DMS 273 treated with DMSO at 0.1 percent for 48 hours (cell line): ENCODE results near the gene PLP2.
"Not testable (repeated sequence)": the region's sequence is repeated elsewhere in the genome, so short reads cannot be mapped to it uniquely, and the experiment has no call there.

Experiments
- DNase-seq: peaks from one replicate; lab custom pipeline; 2025; lab: John Stamatoyannopoulos, UW

PLP2 gene

GRCh38 chrX:49163555-49164419, 7.9 kb upstream of the PLP2 start:
- DNase-seq = peak; percentile 39

- DNase-seq = no peak
Observed at GRCh38 chrX:49164589-49165360, 6.9 kb upstream of the PLP2 start.

- DNase-seq = peak; percentile 44
Observed at GRCh38 chrX:49165901-49166881, 5.5 kb upstream of the PLP2 start.

- no peak for DNase-seq
Observed at GRCh38 chrX:49166914-49167739, 4.6 kb upstream of the PLP2 start.

- no peak for DNase-seq
Observed at GRCh38 chrX:49167740-49168108, 4.0 kb upstream of the PLP2 start.

- DNase-seq = no peak
Observed at GRCh38 chrX:49172280-49172780, 632 bp downstream of the PLP2 start.

- DNase-seq = not testable (repeated sequence)
Observed at GRCh38 chrX:49173544-49173943, 1.8 kb downstream of the PLP2 start.

GRCh38 chrX:49174723-49175122, 3.0 kb downstream of the PLP2 start:
- no peak for DNase-seq

GRCh38 chrX:49175435-49176274, 4.0 kb downstream of the PLP2 start:
- DNase-seq = no peak

- no peak for DNase-seq
Observed at GRCh38 chrX:49176421-49177326, 5.0 kb downstream of the PLP2 start.

GRCh38 chrX:49177338-49177833, 5.7 kb downstream of the PLP2 start:
- DNase-seq = peak; percentile 24

GRCh38 chrX:49177873-49178480, 6.3 kb downstream of the PLP2 start:
- DNase-seq = no peak

GRCh38 chrX:49178537-49178936, 6.8 kb downstream of the PLP2 start:
- no peak for DNase-seq

- DNase-seq = no peak
Observed at GRCh38 chrX:49179358-49179757, 7.7 kb downstream of the PLP2 start.

- no peak for DNase-seq
Observed at GRCh38 chrX:49183701-49184281, 12.1 kb downstream of the PLP2 start.

GRCh38 chrX:49184294-49185281, 12.9 kb downstream of the PLP2 start:
- peak; percentile 44 for DNase-seq
